GM10266 (cell line): ENCODE data around the gene PRR9.

ENCODE experiments used
- DNase-seq: peaks from one replicate; pipeline ENCODE4 v3.0.0; 2012; ENCODE audit errors: extremely low spot score
- CTCF ChIP-seq: IDR thresholded peaks from 2 replicates; pipeline ENCODE4 v1.5.1; 2012; ENCODE audit warnings: mild to moderate bottlenecking, low read depth; ENCODE audit not compliant: control insufficient read depth, insufficient read depth; ENCODE audit errors: missing control alignments

The PRR9 gene

GRCh38 chr1:153245466-153245865 is 28.1 kb downstream of the PRR9 start:
- TF ChIP-seq CTCF = no peak

GRCh38 chr1:153246018-153246417 is 28.6 kb downstream of the PRR9 start:
- no peak for DNase-seq
- TF ChIP-seq CTCF = no peak

More at GRCh38 chr1:153245466-153245865, 28.1 kb downstream of the PRR9 start:
- no peak for DNase-seq

- no peak for TF ChIP-seq CTCF
- DNase-seq = no peak
Measured at GRCh38 chr1:153246825-153247224, 29.4 kb downstream of the PRR9 start.

- TF ChIP-seq CTCF = no peak
- DNase-seq = no peak
Measured at GRCh38 chr1:153248176-153248879, 30.9 kb downstream of the PRR9 start.

DNA sequence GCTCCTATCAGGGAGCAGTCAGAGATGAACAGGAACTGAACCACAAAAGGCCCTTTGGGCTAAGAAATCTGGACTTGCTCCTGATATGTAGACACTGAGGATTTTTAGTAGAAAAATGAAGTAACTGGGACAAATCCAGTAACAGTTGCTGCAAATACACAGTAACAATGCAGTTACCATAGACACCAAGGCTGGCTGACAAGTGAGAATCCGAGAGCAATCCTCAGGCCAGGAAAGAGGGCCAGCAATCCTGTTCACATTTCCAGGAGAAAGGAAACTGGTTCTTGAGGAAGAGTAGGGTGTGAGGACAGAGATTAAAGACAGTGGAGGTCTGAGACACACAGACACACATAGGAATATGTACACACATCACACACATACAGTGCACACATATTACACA is 32.8 kb downstream of the PRR9 start:
- DNase-seq = no peak
- TF ChIP-seq CTCF = no peak

DNA sequence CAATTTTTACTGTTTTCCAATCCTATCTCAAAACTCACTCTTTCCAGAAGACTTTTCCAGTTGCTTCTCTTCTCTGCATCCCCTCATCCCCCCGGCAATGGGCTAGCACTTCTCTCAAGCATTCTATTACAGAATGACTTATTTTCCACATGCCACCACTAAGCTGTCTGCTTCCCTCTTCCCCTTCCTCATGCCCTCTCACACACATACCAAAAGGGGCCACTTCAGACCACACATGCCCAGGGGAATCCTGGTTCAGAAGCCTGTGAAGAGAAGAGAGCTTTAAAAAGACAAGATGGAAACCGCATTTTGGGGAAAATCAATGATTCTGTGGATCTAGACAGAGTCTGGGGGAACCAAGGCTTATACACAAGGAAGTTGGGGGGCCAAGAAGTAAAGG is 33.7 kb downstream of the PRR9 start:
- DNase-seq = no peak

More for the DNA sequence above, 33.7 kb downstream of the PRR9 start:
- TF ChIP-seq CTCF = no peak
